ENCODE results near the gene CA12. TPM values are rescaled to one million over a fixed set of nuclear protein-coding genes. Genes with fewer than 3 reads are reported as not detected.

Gene CA12
- total and polyA plus RNA-seq, 2 donors (not counting 1 experiment from before 2014, with no cell fraction given) = not detected

DNA sequence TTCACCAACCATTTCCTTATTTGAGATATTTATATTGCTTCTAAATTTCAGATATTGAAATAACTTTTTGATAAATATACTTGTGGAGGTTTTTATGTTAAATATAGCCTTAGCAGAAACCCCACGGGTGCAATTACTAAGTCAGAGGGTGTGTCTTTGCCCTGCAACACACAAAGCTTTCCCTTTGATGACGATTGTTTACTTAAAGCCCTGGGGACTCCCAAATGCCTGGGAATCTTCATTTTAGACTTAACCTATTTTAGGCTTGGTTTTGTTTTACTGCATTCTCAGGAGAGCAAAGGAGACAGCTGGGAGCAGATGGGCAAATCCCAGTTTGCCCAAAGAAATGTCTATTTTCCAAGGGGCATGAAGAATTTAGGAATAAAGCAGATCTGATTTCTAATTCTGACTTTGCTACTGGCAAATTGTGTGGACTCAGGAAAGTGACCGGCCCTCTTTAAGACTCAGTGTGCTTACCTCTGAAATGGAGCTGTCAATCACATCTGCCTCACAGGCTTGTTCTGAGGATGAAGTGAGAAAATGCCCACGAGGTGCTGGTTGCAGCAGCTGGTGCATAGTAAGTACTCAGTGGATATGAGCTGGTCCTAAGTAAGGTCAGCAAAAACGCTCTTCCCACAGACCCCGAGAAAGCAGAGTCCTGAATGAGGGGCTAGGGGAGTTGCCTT is 49.3 kb upstream of the CA12 start:
- ChIA-PET CTCF (no interaction called here), POLR2A (no interaction called here)
- no peaks in the 10 kb centered on the region for H3K9me3 Mint-ChIP-seq (ENCODE audit: insufficient read depth)
- Histone ChIP-seq H3K4me2 (replicated peaks; ENCODE audit: low read depth, low read length, poor library complexity, severe bottlenecking) (no peak overlapping the region), H3K36me3 (replicated peaks in 1 of 2; ENCODE audit: control extremely low read depth in 1 of 2, control insufficient read depth in 1 of 2, extremely low read depth in 1 of 2, insufficient read depth in 2 of 2, low read length in 1 of 2) (no peaks in the 10 kb centered on the region), H3K79me2 (ENCODE audit: control insufficient read depth, insufficient read depth, low read length) (no peaks in the 10 kb centered on the region), H3K4me1 (ENCODE audit: control insufficient read depth in 2 of 2, insufficient read depth in 2 of 2, low read length in 2 of 2) (no peaks in the 10 kb centered on the region), H2AFZ (ENCODE audit: insufficient read depth, low read depth, low read length, poor library complexity, severe bottlenecking) (no peak overlapping the region), H4K20me1 (ENCODE audit: control insufficient read depth, insufficient read depth, low read length, poor library complexity, severe bottlenecking) (no peaks in the 10 kb centered on the region), H3K27me3 (replicated peaks in 1 of 4; ENCODE audit: control extremely low read depth in 1 of 4, control insufficient read depth in 3 of 4, insufficient read depth in 4 of 4, low read length in 3 of 4) (no peaks in the 10 kb centered on the region), H3K9me3 (ENCODE audit: control extremely low read depth in 1 of 3, control insufficient read depth in 2 of 3, insufficient read depth in 1 of 3, low read length in 2 of 3) (peaks cover 0 to 2% (median 0%) of the 10 kb centered on the region in 3 donors), H3K4me3 (ENCODE audit: control extremely low read depth in 1 of 5, extremely low read depth in 1 of 5, insufficient read depth in 1 of 5, low read depth in 2 of 5, low read length in 4 of 5) (no peak overlapping the region), H3K27ac (ENCODE audit: low read length in 2 of 2) (no peak overlapping the region), H3K9ac (ENCODE audit: low read length) (no peak overlapping the region)
- no peak overlapping the region for H3K27ac Mint-ChIP-seq
- intact Hi-C loops (cut with micrococcal nuclease) = no loop called here
- DNase-seq = no peak
- no peaks in the 10 kb centered on the region for H3K4me1 Mint-ChIP-seq
- WGBS (ENCODE audit: insufficient coverage) = 83% methylated on average over 2 of the region's 6 CpGs
- peaks cover 3% of the 10 kb centered on the region for H3K27me3 Mint-ChIP-seq
- TF ChIP-seq, protein P1, sequence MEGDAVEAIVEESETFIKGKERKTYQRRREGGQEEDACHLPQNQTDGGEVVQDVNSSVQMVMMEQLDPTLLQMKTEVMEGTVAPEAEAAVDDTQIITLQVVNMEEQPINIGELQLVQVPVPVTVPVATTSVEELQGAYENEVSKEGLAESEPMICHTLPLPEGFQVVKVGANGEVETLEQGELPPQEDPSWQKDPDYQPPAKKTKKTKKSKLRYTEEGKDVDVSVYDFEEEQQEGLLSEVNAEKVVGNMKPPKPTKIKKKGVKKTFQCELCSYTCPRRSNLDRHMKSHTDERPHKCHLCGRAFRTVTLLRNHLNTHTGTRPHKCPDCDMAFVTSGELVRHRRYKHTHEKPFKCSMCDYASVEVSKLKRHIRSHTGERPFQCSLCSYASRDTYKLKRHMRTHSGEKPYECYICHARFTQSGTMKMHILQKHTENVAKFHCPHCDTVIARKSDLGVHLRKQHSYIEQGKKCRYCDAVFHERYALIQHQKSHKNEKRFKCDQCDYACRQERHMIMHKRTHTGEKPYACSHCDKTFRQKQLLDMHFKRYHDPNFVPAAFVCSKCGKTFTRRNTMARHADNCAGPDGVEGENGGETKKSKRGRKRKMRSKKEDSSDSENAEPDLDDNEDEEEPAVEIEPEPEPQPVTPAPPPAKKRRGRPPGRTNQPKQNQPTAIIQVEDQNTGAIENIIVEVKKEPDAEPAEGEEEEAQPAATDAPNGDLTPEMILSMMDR (IDR thresholded peaks at IDR 0.05) = no peak
- TF ChIP-seq EZH2 (IDR thresholded peaks at IDR 0.05; ENCODE audit: borderline replicate concordance, insufficient read depth, low read depth, low read length, poor library complexity, severe bottlenecking) = no peak
- H3K4me3 Mint-ChIP-seq = no peak overlapping the region
- ATAC-seq (ENCODE audit: low read depth) = no peak

GRCh38 chr15:63426552-63426951 is 44.9 kb upstream of the CA12 start:
- 80% methylated on average over 1 of the region's 2 CpGs for WGBS (ENCODE audit: insufficient coverage)
- Mint-ChIP-seq H3K27ac (no peak overlapping the region), H3K4me3 (no peak overlapping the region), H3K4me1 (no peaks in the 10 kb centered on the region), H3K27me3 (peaks cover 2% of the 10 kb centered on the region), H3K9me3 (ENCODE audit: insufficient read depth) (no peaks in the 10 kb centered on the region)
- no peaks in the 10 kb centered on the region for H3K36me3 ChIP-seq (replicated peaks in 1 of 2; ENCODE audit: control extremely low read depth in 1 of 2, control insufficient read depth in 1 of 2, extremely low read depth in 1 of 2, insufficient read depth in 2 of 2, low read length in 1 of 2)
- no peak overlapping the region for H3K9ac ChIP-seq (ENCODE audit: low read length)
- CTCF ChIA-PET = no interaction called here
- POLR2A ChIA-PET = no interaction called here
- DNase-seq = no peak
- TF ChIP-seq, protein P1 (IDR thresholded peaks at IDR 0.05) = no peak
- no peak for TF ChIP-seq EZH2 (IDR thresholded peaks at IDR 0.05; ENCODE audit: borderline replicate concordance, insufficient read depth, low read depth, low read length, poor library complexity, severe bottlenecking)
- H3K79me2 ChIP-seq (ENCODE audit: control insufficient read depth, insufficient read depth, low read length) = no peaks in the 10 kb centered on the region
- H3K4me1 ChIP-seq (ENCODE audit: control insufficient read depth in 2 of 2, insufficient read depth in 2 of 2, low read length in 2 of 2) = no peaks in the 10 kb centered on the region
- H3K4me3 ChIP-seq (ENCODE audit: control extremely low read depth in 1 of 5, extremely low read depth in 1 of 5, insufficient read depth in 1 of 5, low read depth in 2 of 5, low read length in 4 of 5) = no peak overlapping the region
- H3K27ac ChIP-seq (ENCODE audit: low read length in 2 of 2) = no peak overlapping the region
- H3K27me3 ChIP-seq (replicated peaks in 1 of 4; ENCODE audit: control extremely low read depth in 1 of 4, control insufficient read depth in 3 of 4, insufficient read depth in 4 of 4, low read length in 3 of 4) = no peaks in the 10 kb centered on the region
- H4K20me1 ChIP-seq (ENCODE audit: control insufficient read depth, insufficient read depth, low read length, poor library complexity, severe bottlenecking) = no peaks in the 10 kb centered on the region
- intact Hi-C loops (cut with micrococcal nuclease) = no loop called here
- H3K4me2 ChIP-seq (replicated peaks; ENCODE audit: low read depth, low read length, poor library complexity, severe bottlenecking) = no peak overlapping the region
- H2AFZ ChIP-seq (ENCODE audit: insufficient read depth, low read depth, low read length, poor library complexity, severe bottlenecking) = no peak overlapping the region
- peaks cover 0 to 2% (median 0%) of the 10 kb centered on the region in 3 donors for H3K9me3 ChIP-seq (ENCODE audit: control extremely low read depth in 1 of 3, control insufficient read depth in 2 of 3, insufficient read depth in 1 of 3, low read length in 2 of 3)
- ATAC-seq (ENCODE audit: low read depth) = no peak
